WERI-Rb-1 (cell line): ENCODE measurements around the gene ENOX1.

ENCODE experiments used
- DNase-seq: peaks from one replicate; pipeline ENCODE4 v3.0.0-alpha.2; 2020
- H3K27ac ChIP-seq: fragments of 250-450 bp; sonication (Bioruptor Pico); 2 replicates; pipeline ENCODE4 v1.5.1; 2020; ENCODE audit warnings: mild to moderate bottlenecking, moderate library complexity
- H3K27me3 ChIP-seq: fragments of 250-450 bp; sonication (Bioruptor Pico); 2 replicates; pipeline ENCODE4 v1.5.1; 2021; ENCODE audit warnings: mild to moderate bottlenecking, low read depth, moderate library complexity; ENCODE audit not compliant: insufficient read depth, severe bottlenecking
- H3K36me3 ChIP-seq: fragments of 250-450 bp; sonication (Bioruptor Pico); 2 replicates; pipeline ENCODE4 v1.5.1; 2020; ENCODE audit warnings: mild to moderate bottlenecking, moderate library complexity
- H3K4me3 ChIP-seq: 2 replicates; pipeline ENCODE4 v1.5.1; 2011; ENCODE audit warnings: low read depth, mild to moderate bottlenecking, control low read depth, low read length
- H3K9me3 ChIP-seq: fragments of 250-450 bp; sonication (Bioruptor Pico); 2 replicates; pipeline ENCODE4 v1.5.1; 2021; ENCODE audit warnings: mild to moderate bottlenecking, moderate library complexity; ENCODE audit not compliant: severe bottlenecking
- CTCF ChIP-seq: IDR thresholded peaks from 2 replicates; pipeline ENCODE4 v1.5.1; 2011; ENCODE audit warnings: low read depth, mild to moderate bottlenecking, control low read depth, inconsistent platforms, low read length

Gene ENOX1

GRCh38 chr13:43611281-43612273 is 175.2 kb downstream of the ENOX1 start:
- H3K27me3 ChIP-seq, result no peaks in the 10 kb centered on the region
- no peak overlapping the region for H3K4me3 ChIP-seq
- no peaks in the 10 kb centered on the region for H3K36me3 ChIP-seq
- no peak for DNase-seq
- TF ChIP-seq CTCF, result no peak
- no peak overlapping the region for H3K27ac ChIP-seq
- H3K9me3 ChIP-seq, result no peaks in the 10 kb centered on the region

GRCh38 chr13:43608400-43609137 is 178.2 kb downstream of the ENOX1 start:
- Histone ChIP-seq H3K27ac (no peak overlapping the region), H3K36me3 (no peaks in the 10 kb centered on the region), H3K4me3 (no peak overlapping the region), H3K27me3 (no peaks in the 10 kb centered on the region), H3K9me3 (no peaks in the 10 kb centered on the region)
- DNase-seq, result no peak
- no peak for TF ChIP-seq CTCF

GRCh38 chr13:43597599-43597945 is 189.2 kb downstream of the ENOX1 start:
- TF ChIP-seq CTCF, result no peak
- Histone ChIP-seq H3K4me3 (no peak overlapping the region), H3K27ac (no peak overlapping the region), H3K36me3 (no peaks in the 10 kb centered on the region), H3K9me3 (no peaks in the 10 kb centered on the region), H3K27me3 (no peaks in the 10 kb centered on the region)
- DNase-seq, result no peak

- no peak overlapping the region for H3K27ac ChIP-seq
- H3K27me3 ChIP-seq, result no peaks in the 10 kb centered on the region
- H3K36me3 ChIP-seq, result no peaks in the 10 kb centered on the region
- no peak for TF ChIP-seq CTCF
- no peak overlapping the region for H3K4me3 ChIP-seq
- DNase-seq, result no peak
- no peaks in the 10 kb centered on the region for H3K9me3 ChIP-seq
Measured at GRCh38 chr13:43596924-43597598, 189.7 kb downstream of the ENOX1 start.

GRCh38 chr13:43596006-43596405 is 190.8 kb downstream of the ENOX1 start:
- H3K36me3 ChIP-seq, result no peaks in the 10 kb centered on the region
- TF ChIP-seq CTCF, result no peak
- DNase-seq, result no peak
- no peak overlapping the region for H3K4me3 ChIP-seq
- H3K9me3 ChIP-seq, result no peaks in the 10 kb centered on the region
- no peaks in the 10 kb centered on the region for H3K27me3 ChIP-seq
- H3K27ac ChIP-seq, result no peak overlapping the region
